Stimulated activated CD8-positive, alpha-beta memory T cell treated with anti-CD3 and anti-CD28 coated beads, Interleukin-7, amount 100 ng/mL, for 4 hours (primary cell): ENCODE data around the gene ATP10B.
"Not testable (repeated sequence)": the region's sequence is repeated elsewhere in the genome, so short reads cannot be mapped to it uniquely, and the experiment has no call there.

ENCODE experiments used
- DNase-seq, 2 donors: peaks; one replicate each; pipeline ENCODE4 v3.0.0-alpha.2; 2020; ENCODE audit warnings: low read depth in 2 of 2

Gene ATP10B

GRCh38 chr5:160831801-160832200 lies 20.2 kb downstream of the ATP10B start:
- DNase-seq: no peak

- DNase-seq: no peak
Measured at GRCh38 chr5:160824301-160825001, 27.6 kb downstream of the ATP10B start.

- not testable (repeated sequence) for DNase-seq
Measured at GRCh38 chr5:160812996-160813395, 39.0 kb downstream of the ATP10B start.

- no peak for DNase-seq
Measured at GRCh38 chr5:160805376-160805775, 46.6 kb downstream of the ATP10B start.

- no peak for DNase-seq
Measured at GRCh38 chr5:160802592-160802991, 49.4 kb downstream of the ATP10B start.

GRCh38 chr5:160800375-160801275 lies 51.4 kb downstream of the ATP10B start:
- DNase-seq: no peak

- no peak for DNase-seq
Measured at GRCh38 chr5:160799184-160799583, 52.8 kb downstream of the ATP10B start.

GRCh38 chr5:160797020-160797419 lies 55.0 kb downstream of the ATP10B start:
- no peak for DNase-seq

- no peak for DNase-seq
Measured at GRCh38 chr5:160793530-160793899, 58.5 kb downstream of the ATP10B start.

- no peak for DNase-seq
Measured at GRCh38 chr5:160792732-160793529, 59.1 kb downstream of the ATP10B start.

GRCh38 chr5:160792281-160792680 lies 59.7 kb downstream of the ATP10B start:
- no peak for DNase-seq

- no peak for DNase-seq
Measured at GRCh38 chr5:160789219-160789859, 62.7 kb downstream of the ATP10B start.

GRCh38 chr5:160788102-160788660 lies 63.8 kb downstream of the ATP10B start:
- DNase-seq: no peak

- no peak for DNase-seq
Measured at GRCh38 chr5:160787240-160787639, 64.8 kb downstream of the ATP10B start.

GRCh38 chr5:160774666-160775315 lies 77.2 kb downstream of the ATP10B start:
- no peak for DNase-seq

- DNase-seq: no peak
Measured at GRCh38 chr5:160773646-160774410, 78.2 kb downstream of the ATP10B start.

- no peak for DNase-seq
Measured at GRCh38 chr5:160772854-160773253, 79.2 kb downstream of the ATP10B start.

- DNase-seq: no peak
Measured at GRCh38 chr5:160770718-160771117, 81.3 kb downstream of the ATP10B start.

GRCh38 chr5:160769301-160769700 lies 82.7 kb downstream of the ATP10B start:
- no peak for DNase-seq

- no peak for DNase-seq
Measured at GRCh38 chr5:160767062-160767461, 84.9 kb downstream of the ATP10B start.
